Left ventricle myocardium inferior (tissue), 1 donor: ENCODE measurements around the gene GUCY2D. TPM values are rescaled to one million over a fixed set of nuclear protein-coding genes. Genes with fewer than 3 reads are reported as not detected.

ENCODE experiments used
- DNase-seq: peaks from one replicate; pipeline ENCODE4 v3.0.0-alpha.2; 2020
- H3K27ac ChIP-seq: fragments of 200-600 bp; replicated peaks from 2 replicates; pipeline ENCODE4 v1.8.0; 2021
- H3K27me3 ChIP-seq: fragments of 200-600 bp; 2 replicates; pipeline ENCODE4 v1.8.0; 2021; ENCODE audit warnings: low read depth
- H3K36me3 ChIP-seq: fragments of 200-600 bp; 2 replicates; pipeline ENCODE4 v1.8.0; 2021
- H3K4me1 ChIP-seq: fragments of 200-600 bp; 2 replicates; pipeline ENCODE4 v1.8.0; 2021
- H3K4me3 ChIP-seq: fragments of 200-600 bp; 2 replicates; pipeline ENCODE4 v1.8.0; 2021; ENCODE audit warnings: mild to moderate bottlenecking, moderate library complexity
- H3K9me3 ChIP-seq: fragments of 200-600 bp; replicated peaks from 2 replicates; pipeline ENCODE4 v1.8.0; 2021
- intact Hi-C: fragments of 100-400 bp; cut with micrococcal nuclease; formaldehyde crosslinking; loops from one replicate; pipeline ENCODE4 v1.11.0; 2022
- total RNA-seq: library from RNA; stranded (reverse); fragmentation: NEBNext Ultra II Directional; extraction: Animal tissue kit (Norgen Biotek cat#: 25700); gene quantifications from one replicate; pipeline ENCODE4 v1.2.1, GENCODE V29; 2021
- TF ChIP-seq, protein P1 (sequence below): fragments of 200-600 bp; IDR thresholded peaks from 2 replicates; pipeline ENCODE4 v1.8.0; 2021; ENCODE audit warnings: antibody characterized with exemption, mild to moderate bottlenecking, borderline replicate concordance
- donor health status: DM: no; HTN: yes; CAD: no; lungs with severe emphysema.

Gene GUCY2D
- total RNA-seq, 1 donor from 2014 or later: not detected

GRCh38 chr17:8067806-8068205, 65.4 kb downstream of the GUCY2D start:
- intact Hi-C loops: no loop called here
- peaks cover 80% of the 10 kb centered on the region for H3K27me3 ChIP-seq
- no peak overlapping the region for H3K27ac ChIP-seq
- no peak for DNase-seq
- TF ChIP-seq, protein P1, sequence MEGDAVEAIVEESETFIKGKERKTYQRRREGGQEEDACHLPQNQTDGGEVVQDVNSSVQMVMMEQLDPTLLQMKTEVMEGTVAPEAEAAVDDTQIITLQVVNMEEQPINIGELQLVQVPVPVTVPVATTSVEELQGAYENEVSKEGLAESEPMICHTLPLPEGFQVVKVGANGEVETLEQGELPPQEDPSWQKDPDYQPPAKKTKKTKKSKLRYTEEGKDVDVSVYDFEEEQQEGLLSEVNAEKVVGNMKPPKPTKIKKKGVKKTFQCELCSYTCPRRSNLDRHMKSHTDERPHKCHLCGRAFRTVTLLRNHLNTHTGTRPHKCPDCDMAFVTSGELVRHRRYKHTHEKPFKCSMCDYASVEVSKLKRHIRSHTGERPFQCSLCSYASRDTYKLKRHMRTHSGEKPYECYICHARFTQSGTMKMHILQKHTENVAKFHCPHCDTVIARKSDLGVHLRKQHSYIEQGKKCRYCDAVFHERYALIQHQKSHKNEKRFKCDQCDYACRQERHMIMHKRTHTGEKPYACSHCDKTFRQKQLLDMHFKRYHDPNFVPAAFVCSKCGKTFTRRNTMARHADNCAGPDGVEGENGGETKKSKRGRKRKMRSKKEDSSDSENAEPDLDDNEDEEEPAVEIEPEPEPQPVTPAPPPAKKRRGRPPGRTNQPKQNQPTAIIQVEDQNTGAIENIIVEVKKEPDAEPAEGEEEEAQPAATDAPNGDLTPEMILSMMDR: no peak
- no peaks in the 10 kb centered on the region for H3K36me3 ChIP-seq
- H3K9me3 ChIP-seq: no peaks in the 10 kb centered on the region
- H3K4me1 ChIP-seq: peaks cover 8% of the 10 kb centered on the region
- no peak overlapping the region for H3K4me3 ChIP-seq

GRCh38 chr17:8068736-8069586, 66.5 kb downstream of the GUCY2D start:
- intact Hi-C loops: no loop called here
- no peak overlapping the region for H3K27ac ChIP-seq

GRCh38 chr17:8069587-8069860, 67.1 kb downstream of the GUCY2D start:
- Histone ChIP-seq H3K4me3 (no peak overlapping the region), H3K4me1 (peaks cover 20% of the 10 kb centered on the region), H3K27me3 (peaks cover 80% of the 10 kb centered on the region), H3K9me3 (no peaks in the 10 kb centered on the region), H3K36me3 (no peaks in the 10 kb centered on the region), H3K27ac (no peak overlapping the region)
- DNase-seq: no peak
- TF ChIP-seq, protein P1: no peak
- intact Hi-C loops: no loop called here

More at GRCh38 chr17:8068736-8069586, 66.5 kb downstream of the GUCY2D start:
- TF ChIP-seq, protein P1: no peak
- Histone ChIP-seq H3K36me3 (no peaks in the 10 kb centered on the region), H3K4me3 (no peak overlapping the region), H3K4me1 (peaks cover 18% of the 10 kb centered on the region), H3K9me3 (no peaks in the 10 kb centered on the region), H3K27me3 (peaks cover 80% of the 10 kb centered on the region)
- peak; percentile 34 for DNase-seq

Other genes starting within 250 kb of the GUCY2D start
- 23.3 TPM for gene KDM6B, start 168.4 kb upstream of the GUCY2D start, total RNA-seq
- 26.4 TPM for gene TMEM88, start 147.5 kb upstream of the GUCY2D start, total RNA-seq
- gene NAA38, start 145.1 kb upstream of the GUCY2D start, total RNA-seq: 89.8 TPM
- 17.8 TPM for gene CYB5D1, start 144.6 kb upstream of the GUCY2D start, total RNA-seq
- 15.6 TPM for gene CHD3, start 113.8 kb upstream of the GUCY2D start, total RNA-seq
- gene RNF227, start 86.3 kb upstream of the GUCY2D start, total RNA-seq: 1.0 TPM
- gene KCNAB3, start 72.8 kb upstream of the GUCY2D start, total RNA-seq: 0.30 TPM
- gene TRAPPC1, start 70.7 kb upstream of the GUCY2D start, total RNA-seq: 111 TPM
- 8.7 TPM for gene CNTROB, start 70.4 kb upstream of the GUCY2D start, total RNA-seq
- gene ALOX15B, start 36.4 kb downstream of the GUCY2D start, total RNA-seq: not detected
- gene ALOX12B, start 85.1 kb downstream of the GUCY2D start, total RNA-seq: not detected
- not detected for gene ALOXE3, start 115.9 kb downstream of the GUCY2D start, total RNA-seq
- gene HES7, start 121.5 kb downstream of the GUCY2D start, total RNA-seq: not detected
- gene PER1, start 149.8 kb downstream of the GUCY2D start, total RNA-seq: 109 TPM
- 59.6 TPM for gene VAMP2, start 160.3 kb downstream of the GUCY2D start, total RNA-seq
- 7.9 TPM for gene TMEM107, start 173.8 kb downstream of the GUCY2D start, total RNA-seq
- 8.4 TPM for gene BORCS6, start 187.6 kb downstream of the GUCY2D start, total RNA-seq
- gene AURKB, start 208.0 kb downstream of the GUCY2D start, total RNA-seq: 1.2 TPM
- gene CTC1, start 245.4 kb downstream of the GUCY2D start, total RNA-seq: 14.6 TPM
- 9.8 TPM for gene PFAS, start 246.7 kb downstream of the GUCY2D start, total RNA-seq